Testis (tissue), 2 donors: Measurements from ENCODE around the gene GRID2.

Source experiments
- CTCF ChIP-seq, 3 experiments: fragments of 450-650 bp in 2 of 3; fragments of 200-600 bp in 1 of 3; sonication (generic) in 1 of 3; IDR thresholded peaks; one replicate each; pipeline ENCODE4 v1.5.1; 2016 to 2019; ENCODE audit warnings: antibody characterized with exemption in 3 of 3, mild to moderate bottlenecking in 2 of 3, moderate library complexity in 1 of 3
- POLR2A ChIP-seq: fragments of 450-650 bp; IDR thresholded peaks from one replicate; pipeline ENCODE4 v1.6.1; 2017; ENCODE audit warnings: antibody characterized with exemption, mild to moderate bottlenecking, moderate library complexity

- TF ChIP-seq POLR2A (no peak), CTCF (IDR thresholded peaks at IDR 0.05) (no peak)
Observed at GRCh38 chr4:92615049-92615448, 311.3 kb downstream of the GRID2 start.
